M059J (cell line): ENCODE data around the gene OLIG1. TPM values are rescaled to one million over a fixed set of nuclear protein-coding genes. Genes with fewer than 3 reads are reported as not detected.
A peak's percentile ranks its signal among the peaks of the same experiment; 100 is the strongest.

Experiments
- DNase-seq: peaks from one replicate; pipeline ENCODE4 v3.0.0-alpha.2; 2012; ENCODE audit warnings: low read depth
- total RNA-seq: library from RNA; depleted of rRNA; stranded (reverse); fragments of >200 nt; shearing (Covaris generic); gene quantifications from 2 replicates; pipeline ENCODE4 v1.2.3, GENCODE V29; 2014

The OLIG1 gene
- total RNA-seq, 1 experiment from 2014 or later, result not detected

- no peak for DNase-seq
Observed at GRCh38 chr21:33031152-33031911, 38.6 kb upstream of the OLIG1 start.

GRCh38 chr21:33032434-33033047 is 37.4 kb upstream of the OLIG1 start:
- no peak for DNase-seq

- DNase-seq, result no peak
Observed at GRCh38 chr21:33033094-33033951, 36.6 kb upstream of the OLIG1 start.

- DNase-seq, result no peak
Observed at GRCh38 chr21:33033961-33034413, 36.0 kb upstream of the OLIG1 start.

GRCh38 chr21:33035147-33035546 is 34.8 kb upstream of the OLIG1 start:
- DNase-seq, result no peak

GRCh38 chr21:33036430-33037162 is 33.3 kb upstream of the OLIG1 start:
- DNase-seq, result peak; percentile 79

- no peak for DNase-seq
Observed at GRCh38 chr21:33037501-33037900, 32.4 kb upstream of the OLIG1 start.

- no peak for DNase-seq
Observed at GRCh38 chr21:33039536-33039935, 30.4 kb upstream of the OLIG1 start.

- no peak for DNase-seq
Observed at GRCh38 chr21:33040215-33040614, 29.7 kb upstream of the OLIG1 start.

- peak; percentile 55 for DNase-seq
Observed at GRCh38 chr21:33041981-33042380, 28.0 kb upstream of the OLIG1 start.

- DNase-seq, result peak; percentile 96
Observed at GRCh38 chr21:33042812-33043211, 27.1 kb upstream of the OLIG1 start.

- DNase-seq, result no peak
Observed at GRCh38 chr21:33046455-33046854, 23.5 kb upstream of the OLIG1 start.

GRCh38 chr21:33047231-33047630 is 22.7 kb upstream of the OLIG1 start:
- peak; percentile 79 for DNase-seq

GRCh38 chr21:33051925-33052324 is 18.0 kb upstream of the OLIG1 start:
- no peak for DNase-seq

GRCh38 chr21:33053951-33054350 is 16.0 kb upstream of the OLIG1 start:
- DNase-seq, result no peak

GRCh38 chr21:33055991-33056390 is 13.9 kb upstream of the OLIG1 start:
- DNase-seq, result no peak

- DNase-seq, result no peak
Observed at GRCh38 chr21:33057385-33057940, 12.5 kb upstream of the OLIG1 start.

- no peak for DNase-seq
Observed at GRCh38 chr21:33058527-33058926, 11.4 kb upstream of the OLIG1 start.

- DNase-seq, result no peak
Observed at GRCh38 chr21:33058957-33059356, 11.0 kb upstream of the OLIG1 start.

GRCh38 chr21:33059380-33059841 is 10.5 kb upstream of the OLIG1 start:
- DNase-seq, result no peak

GRCh38 chr21:33061233-33061632 is 8.7 kb upstream of the OLIG1 start:
- DNase-seq, result no peak
